Left lung (tissue), 10 donors: Measurements from ENCODE around the gene RASAL2. TPM values are rescaled to one million over a fixed set of nuclear protein-coding genes. Genes with fewer than 3 reads are reported as not detected.

ENCODE experiments used
- ATAC-seq: fragments of 200-7000 bp; cut with Tn5 transposase; one replicate; pipeline ENCODE4 v1.9.1; 2020; ENCODE audit warnings: moderate library complexity
- DNase-seq, 4 donors: peaks; one replicate each; pipeline ENCODE4 v3.0.0-alpha.2; 2013 to 2020
- H3K27ac ChIP-seq, 2 donors: fragments of 200-600 bp; sonication (generic) in 1 of 2; one replicate each; pipeline versions ENCODE4 v1.5.0 to v1.8.0; 2020 to 2021
- H3K27me3 ChIP-seq, 2 donors: fragments of 200-600 bp; sonication (generic) in 1 of 2; one replicate each; pipeline versions ENCODE4 v1.5.0 to v1.8.0; 2020 to 2021
- H3K36me3 ChIP-seq, 2 donors: fragments of 200-600 bp; sonication (generic) in 1 of 2; one replicate each; pipeline versions ENCODE4 v1.5.0 to v1.8.0; 2020 to 2021
- H3K4me1 ChIP-seq, 2 donors: fragments of 200-600 bp; one replicate each; pipeline ENCODE4 v1.8.0; 2021
- H3K4me3 ChIP-seq, 2 donors: fragments of 200-600 bp; sonication (generic) in 1 of 2; one replicate each; pipeline versions ENCODE4 v1.5.0 to v1.8.0; 2020 to 2021; ENCODE audit warnings: mild to moderate bottlenecking in 1 of 2
- H3K9me3 ChIP-seq, 2 donors: fragments of 200-600 bp; sonication (generic) in 1 of 2; one replicate each; pipeline versions ENCODE4 v1.5.0 to v1.8.0; 2020 to 2021
- CTCF ChIP-seq, 2 donors: fragments of 200-600 bp; sonication (generic) in 1 of 2; IDR thresholded peaks; one replicate each; pipeline versions ENCODE4 v1.5.0 to v1.8.0; 2021; ENCODE audit warnings: antibody characterized with exemption in 2 of 2
- intact Hi-C, 2 donors: fragments of 100-400 bp; cut with DNase I; formaldehyde crosslinking; loops; one replicate each; pipeline versions ENCODE4 v1.11.2 to v1.14.2; 2022
- polyA plus RNA-seq, 6 donors: library from polyadenylated mRNA; unstranded; fragments of 120-200 nt; gene quantifications; one replicate each; pipeline ENCODE4 v1.2.1, GENCODE V29; 2013; ENCODE audit not compliant: insufficient read length in 6 of 6
- total RNA-seq, 2 donors: library from RNA; stranded (reverse); fragmentation: NEBNext Ultra II Directional; extraction: Animal tissue kit (Norgen Biotek cat#: 25700); gene quantifications; one replicate each; pipeline ENCODE4 v1.2.1, GENCODE V29; 2021
- donor health status: DM: no; HTN: yes; CAD: no.
- donor health status: DM: no; HTN: no; CAD: no.

RASAL2 gene
- total and polyA plus RNA-seq, 8 donors = 26.4 to 35.6 (median 29.5) TPM

- no peak for TF ChIP-seq CTCF (IDR thresholded peaks at IDR 0.05)
- intact Hi-C loops = no loop called here
These were observed 313.3 kb downstream of the RASAL2 start for GRCh38 chr1:178407215-178407614.

GRCh38 chr1:178407655-178408054, 313.8 kb downstream of the RASAL2 start:
- Histone ChIP-seq H3K27me3 (no peaks in the 10 kb centered on the region), H3K4me1 (no peaks in the 10 kb centered on the region), H3K36me3 (no peaks in the 10 kb centered on the region), H3K27ac (no peak overlapping the region), H3K9me3 (no peaks in the 10 kb centered on the region), H3K4me3 (no peak overlapping the region)
- intact Hi-C loops = no loop called here
- peak in 2 of 4 donors; percentile 25 to 46 for DNase-seq
- no peak for TF ChIP-seq CTCF (IDR thresholded peaks at IDR 0.05)
- ATAC-seq = no peak

More at GRCh38 chr1:178407215-178407614, 313.3 kb downstream of the RASAL2 start:
- H3K27ac ChIP-seq = no peak overlapping the region
- no peaks in the 10 kb centered on the region for H3K27me3 ChIP-seq
- no peaks in the 10 kb centered on the region for H3K36me3 ChIP-seq
- H3K4me3 ChIP-seq = no peak overlapping the region
- H3K4me1 ChIP-seq = no peaks in the 10 kb centered on the region
- H3K9me3 ChIP-seq = no peaks in the 10 kb centered on the region
- DNase-seq (no peak), ATAC-seq (no peak)

GRCh38 chr1:178408871-178409270, 315.0 kb downstream of the RASAL2 start:
- no peak for DNase-seq
- no peak for TF ChIP-seq CTCF (IDR thresholded peaks at IDR 0.05)

GRCh38 chr1:178409541-178409940, 315.6 kb downstream of the RASAL2 start:
- Histone ChIP-seq H3K4me1 (no peaks in the 10 kb centered on the region), H3K4me3 (no peak overlapping the region), H3K27me3 (no peaks in the 10 kb centered on the region), H3K9me3 (no peaks in the 10 kb centered on the region), H3K36me3 (no peaks in the 10 kb centered on the region), H3K27ac (no peak overlapping the region)
- DNase-seq (no peak), ATAC-seq (no peak)
- no peak for TF ChIP-seq CTCF (IDR thresholded peaks at IDR 0.05)
- intact Hi-C loops = no loop called here

More at GRCh38 chr1:178408871-178409270, 315.0 kb downstream of the RASAL2 start:
- no peaks in the 10 kb centered on the region for H3K9me3 ChIP-seq
- H3K36me3 ChIP-seq = no peaks in the 10 kb centered on the region
- H3K27ac ChIP-seq = no peak overlapping the region
- H3K4me3 ChIP-seq = no peak overlapping the region
- H3K27me3 ChIP-seq = no peaks in the 10 kb centered on the region
- no peaks in the 10 kb centered on the region for H3K4me1 ChIP-seq
- no peak for ATAC-seq
- intact Hi-C loops = no loop called here

GRCh38 chr1:178411756-178412399, 318.0 kb downstream of the RASAL2 start:
- ATAC-seq = no peak
- no peaks in the 10 kb centered on the region for H3K36me3 ChIP-seq
- H3K27ac ChIP-seq = no peak overlapping the region
- TF ChIP-seq CTCF (IDR thresholded peaks at IDR 0.05) = no peak
- H3K27me3 ChIP-seq = no peaks in the 10 kb centered on the region
- H3K4me3 ChIP-seq = no peak overlapping the region
- peak in 1 of 4 donors; percentile 36 for DNase-seq
- H3K4me1 ChIP-seq = no peaks in the 10 kb centered on the region
- intact Hi-C loops = no loop called here
- no peaks in the 10 kb centered on the region for H3K9me3 ChIP-seq
